Activated CD4-positive, alpha-beta T cell treated with anti-CD3 and anti-CD28 coated beads for 24 hours (primary cell): ENCODE measurements around the gene BBS9.
"Not testable (repeated sequence)": the region's sequence is repeated elsewhere in the genome, so short reads cannot be mapped to it uniquely, and the experiment has no call there.

ENCODE experiments used
- DNase-seq, 2 donors: peaks; one replicate each; pipeline ENCODE4 v3.0.0-alpha.2; 2020; ENCODE audit warnings: low read depth in 2 of 2

The BBS9 gene

DNA sequence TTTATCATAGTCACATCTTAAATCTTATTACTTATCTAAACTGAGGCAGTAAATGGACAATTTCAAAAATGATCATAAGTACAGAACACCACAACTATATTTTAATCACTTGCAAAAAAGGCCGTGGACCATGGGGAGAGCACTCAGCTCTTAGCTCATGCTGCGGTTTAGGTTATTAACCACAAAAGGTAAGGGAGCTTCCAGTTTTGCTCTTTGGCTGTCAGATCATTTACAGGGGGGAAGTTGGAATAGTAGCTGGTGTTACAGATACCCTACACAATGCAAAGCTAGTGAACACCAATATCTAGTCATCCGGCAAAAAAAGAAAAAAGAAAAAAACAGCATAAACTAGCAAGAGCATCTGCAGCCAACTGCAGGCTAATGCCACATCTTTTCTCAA, 147.0 kb downstream of the BBS9 start:
- DNase-seq: no peak

DNA sequence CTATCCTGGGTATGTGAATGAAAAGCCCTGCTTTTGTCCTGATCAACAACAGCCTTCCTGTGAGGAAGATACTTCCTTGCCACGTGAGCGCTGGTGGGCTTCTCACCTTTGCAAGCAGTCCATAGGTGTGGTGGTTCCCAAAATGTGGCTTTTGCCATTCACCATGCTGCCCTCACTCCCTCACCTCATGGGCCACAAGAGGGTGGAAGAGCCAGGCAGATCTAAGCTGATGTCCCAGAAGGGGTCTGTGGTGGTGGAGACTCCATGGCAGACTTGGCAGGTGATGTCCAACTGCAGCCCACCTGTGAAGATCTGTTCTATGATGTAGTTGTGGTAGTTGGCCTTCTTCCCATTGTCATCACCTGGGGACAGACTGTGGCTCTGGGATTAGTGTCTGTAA, 147.4 kb downstream of the BBS9 start:
- DNase-seq: no peak

- no peak for DNase-seq
Observed at GRCh38 chr7:33278095-33278494, 148.7 kb downstream of the BBS9 start.

DNA sequence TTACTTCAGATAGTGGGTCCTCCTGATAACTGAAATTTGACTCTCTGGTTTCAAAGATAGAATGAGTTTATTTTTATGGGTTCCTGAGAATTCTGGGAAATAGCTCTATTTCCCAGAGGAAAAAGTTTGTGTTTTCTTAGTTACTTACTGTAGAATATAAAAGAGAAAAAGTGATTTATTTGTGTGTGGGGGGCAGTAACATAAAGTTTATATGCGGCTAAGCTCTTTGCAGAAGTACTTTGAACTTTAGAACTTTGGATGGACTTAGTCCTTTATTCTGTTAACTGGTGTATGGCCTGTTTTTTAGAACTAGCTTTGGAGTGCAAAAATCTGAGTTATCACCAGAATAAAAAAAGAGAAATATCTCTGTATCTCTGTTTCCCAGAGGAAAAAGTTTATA, 157.1 kb downstream of the BBS9 start:
- no peak for DNase-seq

GRCh38 chr7:33287738-33288137, 158.4 kb downstream of the BBS9 start:
- no peak for DNase-seq

GRCh38 chr7:33298848-33299247, 169.5 kb downstream of the BBS9 start:
- no peak for DNase-seq

DNA sequence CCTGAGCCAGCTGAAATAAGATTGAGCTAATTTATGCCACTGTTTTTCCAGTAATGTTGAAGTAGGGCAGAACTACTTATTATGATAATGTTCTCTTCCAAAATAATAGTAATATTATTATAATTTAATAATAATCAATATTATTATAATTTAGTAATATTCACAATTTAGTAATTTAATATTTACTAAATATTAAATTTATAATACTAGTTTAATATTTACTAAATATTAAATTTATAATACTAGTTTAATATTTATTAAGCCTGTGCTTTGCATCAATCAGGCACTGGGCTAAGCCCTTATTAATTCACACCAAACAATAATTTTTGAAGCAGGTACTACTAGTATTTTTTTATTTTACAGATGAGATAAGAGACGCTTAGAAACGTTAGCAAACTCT, 170.1 kb downstream of the BBS9 start:
- no peak for DNase-seq

GRCh38 chr7:33300131-33300530, 170.8 kb downstream of the BBS9 start:
- no peak for DNase-seq

GRCh38 chr7:33300742-33301141, 171.4 kb downstream of the BBS9 start:
- no peak for DNase-seq

GRCh38 chr7:33303978-33304557, 174.7 kb downstream of the BBS9 start:
- DNase-seq: not testable (repeated sequence)

DNA sequence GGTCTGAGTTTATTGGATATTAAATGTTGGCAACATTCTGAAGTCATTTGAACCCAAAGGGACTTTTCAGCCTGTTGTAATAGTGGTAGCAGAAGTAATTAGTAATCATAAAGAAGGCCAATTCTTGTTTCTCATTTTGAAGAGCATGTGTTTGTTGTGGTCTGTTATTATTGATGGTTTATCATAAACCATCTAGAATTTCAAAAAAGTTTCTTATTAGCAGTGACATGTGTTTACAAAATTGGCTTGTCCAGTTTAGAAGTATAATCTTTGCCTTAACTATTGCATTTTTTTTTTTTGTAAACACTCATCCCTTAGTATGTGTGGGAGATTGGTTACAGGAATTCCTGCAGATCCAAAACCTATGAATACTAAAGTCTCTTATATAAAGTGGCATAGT, 177.8 kb downstream of the BBS9 start:
- no peak for DNase-seq

GRCh38 chr7:33310546-33310945, 181.2 kb downstream of the BBS9 start:
- no peak for DNase-seq

- no peak for DNase-seq
Observed at GRCh38 chr7:33325754-33326484, 196.6 kb downstream of the BBS9 start.

GRCh38 chr7:33326485-33326848, 197.1 kb downstream of the BBS9 start:
- DNase-seq: no peak

GRCh38 chr7:33327427-33327826, 198.1 kb downstream of the BBS9 start:
- DNase-seq: no peak

GRCh38 chr7:33334349-33334748, 205.0 kb downstream of the BBS9 start:
- no peak for DNase-seq

DNA sequence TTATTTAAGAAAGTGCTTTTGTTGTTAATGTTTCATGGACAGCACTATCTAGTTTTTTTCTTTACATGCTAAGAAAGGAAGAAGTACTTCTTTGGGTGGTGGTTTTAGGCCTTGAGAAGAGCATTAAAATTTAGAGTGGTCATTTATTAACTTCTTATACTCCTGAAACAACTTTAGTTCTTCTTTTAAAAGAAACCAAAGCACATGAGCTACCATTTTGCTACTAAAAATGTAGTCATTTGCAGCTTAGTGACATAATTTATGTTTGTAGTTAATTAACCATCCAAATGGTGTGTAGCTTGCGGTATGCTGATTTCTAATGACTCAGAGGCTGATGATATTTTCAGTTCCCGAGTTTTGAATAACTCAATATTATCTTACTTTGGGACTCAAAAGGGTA, 207.5 kb downstream of the BBS9 start:
- no peak for DNase-seq

DNA sequence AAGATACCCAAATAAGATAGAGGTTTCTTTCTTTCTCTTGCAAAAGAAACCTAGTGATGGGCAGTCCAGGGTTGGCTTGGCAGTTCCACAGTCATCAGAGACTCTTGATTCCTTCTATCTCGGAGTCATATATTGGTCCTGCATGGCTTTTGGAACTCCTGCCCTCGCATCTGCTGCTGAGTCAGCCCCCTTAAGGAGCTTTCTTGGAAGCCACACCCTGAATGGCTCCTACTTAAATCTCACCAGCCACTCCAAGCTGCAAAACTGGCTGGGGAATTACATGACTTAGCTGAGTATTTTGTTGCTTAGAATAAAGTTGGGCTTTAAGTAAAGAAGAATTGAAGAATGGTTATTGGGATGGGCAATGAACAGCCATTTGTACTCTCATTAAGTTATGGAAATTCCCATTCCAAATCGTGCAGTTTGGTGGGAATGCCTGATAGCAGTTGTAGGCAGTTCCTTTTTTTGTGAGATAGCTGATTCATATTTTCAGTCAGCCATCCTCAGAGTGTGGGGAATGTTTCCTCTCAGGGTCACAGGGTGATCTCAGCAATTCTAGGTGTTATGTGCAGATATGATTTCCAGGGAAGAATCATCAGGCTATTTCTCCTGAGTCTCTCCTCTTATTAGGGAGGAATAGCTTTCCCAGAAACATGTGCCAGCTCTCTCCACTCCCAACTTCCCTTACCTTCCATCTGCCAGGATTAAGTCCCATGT, 209.9 kb downstream of the BBS9 start:
- DNase-seq: no peak

DNA sequence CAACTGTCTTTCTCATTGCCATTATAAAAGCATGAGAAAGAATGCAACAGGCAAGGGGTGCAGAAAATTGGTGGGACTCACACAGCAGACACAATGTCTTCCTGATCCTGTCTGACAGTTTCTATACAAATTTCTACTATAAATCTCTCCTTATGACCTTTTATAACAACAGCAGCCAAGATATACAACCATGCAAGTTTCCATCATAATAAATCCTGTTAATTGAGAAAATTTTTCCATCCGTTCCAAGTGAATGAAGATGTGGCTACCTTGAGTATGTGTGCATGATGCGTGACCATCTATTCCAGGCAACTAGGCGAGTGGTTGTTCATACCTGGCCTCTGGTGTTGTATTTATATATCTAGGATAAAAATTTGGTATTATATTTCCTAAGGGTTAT, 216.7 kb downstream of the BBS9 start:
- no peak for DNase-seq

DNA sequence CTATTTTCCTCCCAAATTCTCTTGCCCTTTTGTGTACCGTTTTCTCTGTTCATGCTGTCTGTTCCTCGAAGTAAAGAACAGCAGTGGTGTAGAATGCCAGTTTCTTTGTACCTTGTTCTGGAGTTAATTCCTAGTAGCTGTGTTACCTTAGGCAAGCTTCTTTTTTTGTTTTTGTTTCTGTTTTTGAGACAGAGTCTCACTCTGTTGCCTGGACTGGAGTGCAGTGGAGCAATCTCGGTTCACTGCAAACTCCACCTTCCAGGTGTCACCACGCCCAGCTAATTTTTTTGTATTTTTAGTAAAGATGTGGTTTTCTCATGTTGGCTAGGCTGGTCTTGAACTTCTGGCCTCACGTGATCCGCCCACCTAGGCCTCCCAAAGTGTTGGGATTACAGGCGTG, 221.2 kb downstream of the BBS9 start:
- no peak for DNase-seq

DNA sequence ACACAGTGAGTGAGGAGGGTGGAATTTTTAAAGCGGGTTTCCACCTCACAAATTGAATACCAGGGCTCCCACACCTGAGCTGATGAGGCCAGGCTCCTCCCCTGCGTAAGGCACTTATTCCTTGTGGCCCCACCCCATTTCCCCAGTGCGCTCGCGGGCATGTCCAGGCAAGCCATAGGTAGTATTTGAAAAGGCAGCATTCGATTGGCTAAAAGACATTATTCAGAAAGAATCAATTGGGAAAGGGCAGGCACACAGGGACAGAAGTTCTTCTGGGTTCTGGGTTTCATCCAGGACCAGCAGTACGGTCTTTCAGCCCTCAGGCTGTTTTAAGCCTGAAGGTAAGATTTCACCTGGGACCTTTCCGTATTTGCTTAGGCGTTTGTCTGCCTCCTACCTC, 222.3 kb downstream of the BBS9 start:
- DNase-seq: no peak

DNA sequence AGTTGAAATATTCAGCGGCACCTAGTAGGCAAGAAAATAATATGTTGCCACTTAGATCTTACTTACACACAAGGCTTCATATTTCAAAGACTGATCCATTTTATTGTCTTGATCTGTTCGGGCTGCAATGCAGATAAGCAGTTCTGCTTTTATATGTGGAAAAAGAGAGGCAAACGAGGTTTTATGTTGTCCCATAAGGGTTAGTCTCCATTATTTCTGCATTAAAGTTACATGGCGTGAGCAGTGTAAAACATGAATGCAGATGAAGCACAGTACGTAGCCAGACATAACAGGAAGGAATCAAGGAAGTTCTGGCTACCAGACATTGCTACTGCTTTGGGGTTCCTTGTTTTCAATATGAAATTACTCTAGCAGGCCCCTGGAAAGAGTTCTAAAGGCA, 224.8 kb downstream of the BBS9 start:
- DNase-seq: no peak

DNA sequence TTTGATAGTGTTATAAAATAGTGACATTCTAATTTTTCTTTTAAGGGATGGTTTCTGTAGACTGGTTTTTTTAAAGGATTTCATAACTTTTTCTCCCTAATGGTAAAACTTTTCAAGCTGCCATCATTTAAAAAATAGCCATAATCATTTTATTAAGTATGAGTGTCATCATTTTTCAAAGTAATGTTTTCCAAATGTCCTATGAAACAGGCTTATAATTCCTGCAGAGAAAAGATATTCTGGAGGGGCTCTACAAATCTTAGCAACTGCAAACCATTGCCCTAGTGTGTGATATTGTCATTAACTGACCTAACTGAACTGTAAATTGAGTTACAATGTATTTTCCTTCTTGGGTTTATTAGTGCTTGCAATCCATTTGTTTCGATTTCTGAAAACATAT, 226.0 kb downstream of the BBS9 start:
- DNase-seq: no peak
